HG02840 (cell line): ENCODE data around the gene DDI2.

Experiments used
- ATAC-seq: cut with Tn5 transposase; IDR thresholded peaks from one replicate; pipeline ENCODE4 v1.9.1; 2021; ENCODE audit warnings: mild to moderate bottlenecking, moderate library complexity, moderate number of reproducible peaks; ENCODE audit not compliant: unreplicated experiment, low FRiP score

Gene DDI2

DNA sequence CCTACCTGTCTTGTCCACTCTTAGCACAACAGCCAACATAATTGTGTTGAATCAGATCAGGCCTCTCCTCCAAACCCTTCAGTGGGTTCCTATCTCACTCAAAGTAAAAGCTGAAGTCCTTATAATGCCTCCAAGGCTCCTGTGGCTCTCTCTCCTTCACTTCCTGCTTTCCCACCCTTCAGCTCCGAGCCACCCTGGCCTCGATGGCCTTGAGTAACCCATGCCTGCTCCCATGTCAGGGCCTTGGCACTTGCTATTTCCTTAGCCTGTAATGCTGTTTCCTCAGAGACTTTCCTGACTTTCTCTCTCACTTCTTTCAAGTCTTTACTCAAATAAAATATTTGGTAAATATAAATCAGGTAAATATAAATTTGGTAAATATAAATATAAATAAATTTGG lies 58.8 kb downstream of the DDI2 start:
- ATAC-seq, result no peak

DNA sequence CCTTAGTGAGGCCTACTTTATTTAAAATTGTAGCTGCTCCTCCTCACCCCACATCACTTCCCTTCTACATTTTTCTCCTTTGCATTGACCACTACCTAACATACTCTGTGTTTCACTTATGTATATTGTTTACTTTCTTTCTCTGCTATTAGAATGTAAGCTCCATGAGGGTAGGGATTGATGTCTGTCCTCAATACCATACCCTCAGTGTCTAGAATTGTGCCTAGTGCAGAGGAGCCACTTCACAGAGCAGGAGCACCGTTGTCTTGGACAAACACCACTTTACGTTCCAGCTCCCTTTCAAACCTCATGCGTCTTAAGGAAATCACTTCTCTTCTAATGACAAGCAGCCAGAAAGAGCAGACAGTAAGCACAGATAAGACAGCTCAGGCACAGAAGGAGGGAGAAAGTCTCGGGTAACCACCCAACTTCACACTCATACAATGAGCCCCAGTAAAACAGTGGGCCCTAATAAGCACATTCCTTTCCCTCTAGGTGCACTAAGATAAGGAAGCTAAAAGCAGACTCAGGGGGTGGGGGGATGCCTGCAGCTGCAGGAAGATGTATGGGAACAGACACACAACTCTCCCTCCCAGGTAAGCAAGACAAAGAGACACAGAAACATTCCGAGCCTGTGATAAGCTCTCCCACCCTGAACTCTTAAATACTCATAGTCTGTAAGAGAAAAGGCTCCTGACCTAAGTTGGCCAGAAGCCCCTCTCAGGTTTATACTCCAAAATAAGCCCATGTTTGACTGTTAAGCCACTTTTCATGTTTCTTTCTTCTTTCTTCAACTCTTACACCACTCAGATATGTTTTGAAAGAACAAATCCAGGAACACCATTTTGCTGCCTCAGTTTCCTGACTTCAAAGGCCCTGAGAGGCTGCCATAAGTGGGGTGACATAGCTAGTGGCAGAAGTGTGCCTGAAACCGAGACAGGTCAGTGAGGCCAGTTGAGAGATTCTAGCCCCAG lies 59.7 kb downstream of the DDI2 start:
- ATAC-seq, result no peak

DNA sequence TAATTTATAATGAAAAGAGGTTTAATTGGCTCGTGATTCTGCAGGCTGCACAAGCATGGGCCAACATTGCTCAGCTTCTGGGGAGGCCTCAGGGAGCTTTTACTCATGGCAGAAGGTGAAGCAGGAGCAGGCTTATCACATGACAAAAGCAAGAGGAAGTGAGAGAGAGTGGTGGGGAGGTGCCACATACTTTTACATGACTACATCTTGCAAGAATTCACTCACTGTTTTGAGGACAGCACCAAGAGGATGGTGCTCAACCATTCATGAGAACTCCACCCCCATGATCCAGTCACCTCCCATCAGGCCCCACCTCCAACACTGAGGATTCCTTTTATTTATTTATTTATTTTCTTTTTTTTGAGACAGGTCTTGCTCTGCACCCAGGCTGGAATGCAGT lies 61.3 kb downstream of the DDI2 start:
- no peak for ATAC-seq

DNA sequence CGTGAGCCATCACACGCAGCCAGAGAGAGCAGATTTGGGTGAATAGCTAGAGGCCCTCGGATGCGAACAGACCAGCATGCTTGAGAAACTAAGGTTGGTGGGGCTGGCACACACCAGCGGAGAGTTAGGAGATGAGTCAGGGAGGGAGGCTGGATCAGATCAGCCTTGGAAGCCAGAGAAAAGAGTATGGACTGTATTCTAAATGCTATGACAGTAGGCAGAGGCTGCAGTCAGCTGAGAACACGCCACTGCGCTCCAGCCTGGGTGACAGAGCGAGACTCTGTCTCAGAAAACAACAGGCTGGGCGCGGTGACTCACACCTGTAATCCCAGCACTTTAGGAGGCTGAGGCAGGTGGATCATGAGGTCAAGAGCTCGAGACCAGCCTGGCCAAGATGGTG lies 62.9 kb downstream of the DDI2 start:
- no peak for ATAC-seq

DNA sequence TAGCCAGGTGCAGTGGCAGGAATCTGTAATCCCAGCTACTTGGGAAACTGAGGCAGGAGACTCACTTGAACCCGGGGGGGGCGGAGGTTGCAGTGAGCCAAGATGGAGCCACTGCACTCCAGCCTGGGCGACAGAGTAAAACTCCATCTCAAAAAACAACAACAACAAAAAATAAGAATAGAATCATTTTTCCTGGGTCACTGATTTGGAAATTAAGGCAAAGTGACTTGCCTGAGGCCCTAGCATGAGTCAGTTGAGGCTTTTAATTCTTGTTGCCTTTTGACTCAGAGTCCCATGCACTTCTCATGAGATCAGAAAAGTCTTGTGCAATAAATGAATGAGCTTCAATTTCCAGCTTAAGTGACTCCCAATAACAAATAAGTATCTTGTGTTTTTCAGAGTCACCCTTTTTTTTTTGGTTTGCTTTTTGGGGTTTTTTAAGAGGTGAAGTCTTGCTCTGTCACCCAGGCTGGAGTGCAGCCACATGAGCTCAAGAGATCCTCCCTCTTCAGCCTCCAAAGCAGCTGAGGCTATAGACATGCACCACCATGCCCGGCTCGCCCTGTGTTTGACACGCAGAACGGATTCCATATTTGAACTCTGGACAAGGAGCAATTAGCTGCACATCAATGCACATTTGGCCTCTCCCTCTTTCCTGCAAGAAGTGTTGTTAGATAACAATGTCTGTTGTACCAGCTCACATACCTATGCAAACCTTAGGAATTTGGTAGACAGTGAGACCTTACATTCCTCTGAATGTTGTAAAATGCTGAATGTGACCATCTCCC lies 63.5 kb downstream of the DDI2 start:
- ATAC-seq, result no peak

DNA sequence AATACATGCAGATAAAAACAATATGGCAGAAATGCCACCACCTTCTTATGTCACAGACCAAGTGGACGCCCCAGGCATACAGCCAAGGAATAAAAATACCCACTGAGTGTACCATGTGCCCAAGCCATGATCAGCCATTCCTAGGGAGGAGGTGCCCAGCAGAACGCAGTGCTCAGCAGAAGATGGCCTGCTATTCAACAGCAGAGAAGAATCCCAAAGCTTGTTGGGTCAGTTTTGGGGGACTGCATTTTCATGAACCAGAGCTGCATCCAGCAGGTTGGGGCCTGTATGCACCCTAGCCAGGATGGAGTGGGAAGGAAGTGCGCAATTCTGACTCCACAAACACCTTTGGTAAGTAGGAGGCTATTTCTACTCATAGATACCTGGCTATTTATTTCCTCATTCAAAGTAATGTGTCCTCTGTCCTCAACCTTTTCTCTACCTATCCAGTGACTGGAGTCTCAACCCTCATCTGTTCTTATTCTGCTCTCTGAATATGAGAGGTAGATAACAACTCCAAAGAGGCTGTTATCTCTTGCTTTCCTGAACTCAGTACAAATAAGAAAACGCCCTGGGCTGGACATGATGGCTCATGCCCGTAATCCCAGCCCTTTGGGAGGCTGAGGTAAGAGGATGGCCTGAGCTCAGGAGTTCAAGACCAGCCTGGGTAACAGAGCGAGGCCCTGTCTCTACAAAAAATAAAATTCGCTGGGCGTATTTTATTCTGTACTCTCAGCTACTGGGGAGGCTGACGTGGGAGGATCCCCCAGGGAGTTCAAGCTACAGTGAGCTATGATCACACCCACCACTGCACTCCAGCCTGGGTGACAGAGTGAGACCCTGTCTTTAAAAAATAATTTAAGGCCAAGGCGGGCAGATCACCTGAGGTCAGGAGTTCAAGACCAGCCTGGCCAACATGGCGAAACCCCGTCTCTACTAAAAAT lies 64.4 kb downstream of the DDI2 start:
- no peak for ATAC-seq

DNA sequence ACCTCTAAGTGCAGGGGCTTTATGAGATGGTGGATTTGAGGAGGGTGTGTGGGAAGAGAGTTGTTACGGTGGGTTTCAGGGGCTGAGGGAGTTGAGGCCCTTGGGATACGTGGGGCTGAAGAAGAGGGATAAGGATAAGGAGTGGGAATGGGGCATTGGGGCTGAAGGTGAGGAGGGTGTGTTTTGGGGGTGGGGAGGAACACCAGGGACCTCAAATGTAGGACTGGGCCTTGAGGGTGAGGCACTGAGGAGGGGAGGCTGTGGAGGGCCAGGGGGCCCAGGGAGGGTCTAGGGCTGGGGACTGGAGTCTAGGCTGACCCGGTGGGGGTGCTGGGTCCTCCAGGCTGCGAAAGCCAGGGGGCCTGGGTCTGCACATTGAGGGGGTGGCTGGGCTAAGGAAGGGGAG lies 65.7 kb downstream of the DDI2 start:
- ATAC-seq, result no peak

DNA sequence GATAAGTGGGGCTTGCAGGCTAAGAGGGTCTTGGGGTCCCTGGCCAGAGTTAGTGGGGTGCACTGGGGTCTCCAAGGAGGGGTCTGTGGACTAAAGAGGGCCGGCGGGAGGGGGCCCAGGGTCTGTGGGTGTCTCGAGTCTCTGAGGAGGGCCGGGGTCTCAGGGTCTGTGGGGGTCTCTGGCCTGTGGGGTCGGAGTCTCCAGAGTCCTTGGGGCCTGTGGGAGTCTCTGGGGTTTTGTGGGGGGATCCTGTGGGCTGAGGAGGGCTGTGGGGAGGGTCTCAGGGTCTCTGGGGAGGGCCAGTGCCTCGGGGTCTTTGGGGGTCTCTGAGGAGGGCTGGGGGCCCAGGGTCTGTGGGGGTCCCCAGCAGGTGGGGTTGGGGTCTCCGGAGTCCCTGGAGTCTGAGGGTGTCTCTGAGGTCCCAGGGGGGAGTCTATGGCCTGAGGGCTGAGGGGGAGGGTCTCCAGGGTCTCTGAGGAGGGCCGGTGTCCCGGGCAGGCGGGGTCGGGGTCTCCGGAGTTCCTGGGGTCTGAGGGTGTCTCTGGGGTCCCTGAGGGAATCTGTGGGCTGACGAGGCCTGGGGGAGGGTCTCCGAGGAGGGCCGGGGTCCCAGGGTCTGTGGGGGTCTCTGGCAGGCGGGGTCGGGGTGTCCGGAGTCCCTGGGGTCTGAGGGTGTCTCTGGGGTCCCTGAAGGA lies 66.2 kb downstream of the DDI2 start:
- no peak for ATAC-seq

DNA sequence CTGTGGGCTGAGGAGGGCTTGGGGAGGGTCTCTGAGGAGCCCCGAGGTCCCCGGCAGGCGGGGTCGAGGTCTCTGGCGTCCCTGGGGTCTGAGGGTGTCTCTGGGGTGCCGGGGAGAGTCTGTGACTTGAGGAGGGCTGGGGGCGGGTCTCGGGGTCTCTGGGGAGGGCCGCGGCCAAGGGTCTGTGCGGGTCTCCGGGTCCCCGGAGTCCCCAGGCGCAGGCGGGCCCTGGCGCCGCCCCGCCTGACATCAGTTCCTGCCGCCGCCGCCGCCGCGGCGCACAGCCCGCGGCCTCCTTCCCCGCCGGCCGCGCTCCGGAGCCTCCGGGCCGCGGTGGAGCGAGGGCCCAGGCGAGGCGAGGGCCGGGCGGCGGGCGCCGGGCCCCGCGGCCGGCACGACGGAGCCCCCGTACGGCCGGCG lies 66.8 kb downstream of the DDI2 start, which contains the start of gene PLEKHM2:
TSS of gene PLEKHM2 (plus strand) at position 279 of the 420 bp plus-strand sequence. CDS start 239 bp downstream, outside the sequence.
- ATAC-seq, result no peak

DNA sequence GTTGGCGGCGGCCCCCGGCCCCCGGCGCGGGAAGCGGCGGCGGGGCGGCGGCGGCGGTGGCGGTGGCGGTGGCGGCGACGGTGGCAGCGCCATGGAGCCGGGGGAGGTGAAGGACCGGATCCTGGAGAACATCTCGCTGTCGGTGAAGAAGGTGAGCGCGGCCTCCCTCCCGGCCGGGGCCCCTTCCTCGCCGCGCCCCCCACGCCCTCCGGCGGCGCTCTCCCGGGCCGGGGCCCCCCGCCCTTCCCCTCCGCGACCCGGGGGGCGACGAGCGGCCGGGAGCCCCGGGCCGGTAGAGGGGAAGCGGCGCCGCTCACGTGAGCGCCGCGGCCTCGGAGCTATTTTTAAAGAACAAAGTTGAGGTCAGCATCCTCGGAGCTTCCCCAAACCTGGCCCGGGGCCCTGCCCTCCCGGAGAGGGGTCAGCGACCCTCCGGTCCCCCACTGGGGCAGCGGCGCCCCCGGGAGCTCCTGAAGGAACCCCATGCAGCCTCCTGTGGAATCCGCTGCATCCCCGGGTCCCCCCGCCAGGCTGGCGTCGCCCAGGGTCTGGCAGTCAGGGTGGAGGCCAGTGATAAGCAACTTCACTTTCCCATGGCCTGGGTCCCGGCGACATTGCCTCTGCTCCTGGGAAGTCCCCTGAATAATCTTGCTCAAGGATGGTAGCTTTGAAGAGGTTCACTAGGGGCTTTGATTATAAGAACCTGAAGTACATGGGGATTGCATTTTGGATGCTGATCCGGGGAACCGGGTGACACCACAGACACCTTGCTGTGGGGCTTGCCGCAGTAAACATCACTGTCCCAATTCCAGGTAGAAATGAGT lies 67.4 kb downstream of the DDI2 start:
- ATAC-seq, result no peak

DNA sequence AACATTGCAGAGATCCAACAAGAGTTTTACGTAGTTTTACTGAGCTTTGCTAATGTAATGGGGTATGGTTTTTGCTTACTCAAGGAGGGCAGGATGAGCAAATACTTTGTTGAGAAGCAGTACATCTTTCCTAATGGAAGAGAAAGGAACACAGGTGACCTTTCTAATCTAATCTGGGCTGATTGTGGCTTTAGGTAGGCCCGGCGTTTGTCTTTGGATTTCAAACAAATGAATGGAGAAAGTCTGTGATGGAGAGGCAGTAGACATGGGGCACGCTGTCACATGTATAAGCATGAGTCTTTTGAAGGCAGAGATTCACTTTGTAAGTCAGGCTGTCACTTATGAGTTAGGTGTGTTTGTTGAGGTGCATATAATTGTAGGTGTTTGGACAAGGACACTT lies 68.6 kb downstream of the DDI2 start:
- ATAC-seq, result no peak

DNA sequence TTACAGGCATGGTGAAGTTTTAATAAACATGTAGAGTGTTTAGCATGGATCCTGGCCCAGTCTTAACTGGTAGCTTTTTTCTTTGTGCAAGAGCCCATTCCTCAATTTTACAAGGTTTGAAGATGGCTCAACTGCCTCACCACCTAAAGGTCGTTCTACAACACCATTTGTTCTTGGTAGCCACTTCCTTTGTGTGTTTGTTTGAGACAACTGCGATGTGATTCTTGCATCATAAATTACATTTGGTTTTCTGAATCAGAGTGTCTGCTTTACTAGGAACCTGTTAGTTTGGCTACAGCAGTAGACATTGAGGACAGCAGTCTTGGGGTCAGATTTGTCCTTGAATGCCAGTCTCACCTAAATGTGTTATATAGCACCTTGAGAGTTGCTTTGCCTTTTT lies 70.2 kb downstream of the DDI2 start:
- ATAC-seq, result no peak

DNA sequence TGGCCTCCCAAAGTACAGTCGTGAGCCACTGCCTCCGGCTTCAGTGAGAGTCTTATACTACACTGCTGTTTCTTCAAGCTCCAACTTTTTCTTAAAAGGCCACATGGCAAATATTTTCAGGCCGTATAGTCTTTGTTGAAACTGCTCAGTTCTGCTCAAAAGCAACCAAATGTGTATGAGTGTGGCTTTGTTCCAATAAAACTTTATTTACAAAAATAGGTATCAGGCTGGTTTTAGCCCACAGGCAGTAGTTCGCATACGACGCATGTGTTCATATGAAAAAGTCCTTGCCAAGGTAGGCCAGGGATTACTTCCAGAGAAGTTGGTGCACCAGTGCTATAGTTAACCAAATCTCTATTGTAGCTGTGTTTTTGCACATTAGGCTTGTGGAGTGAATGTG lies 73.1 kb downstream of the DDI2 start:
- ATAC-seq, result no peak

DNA sequence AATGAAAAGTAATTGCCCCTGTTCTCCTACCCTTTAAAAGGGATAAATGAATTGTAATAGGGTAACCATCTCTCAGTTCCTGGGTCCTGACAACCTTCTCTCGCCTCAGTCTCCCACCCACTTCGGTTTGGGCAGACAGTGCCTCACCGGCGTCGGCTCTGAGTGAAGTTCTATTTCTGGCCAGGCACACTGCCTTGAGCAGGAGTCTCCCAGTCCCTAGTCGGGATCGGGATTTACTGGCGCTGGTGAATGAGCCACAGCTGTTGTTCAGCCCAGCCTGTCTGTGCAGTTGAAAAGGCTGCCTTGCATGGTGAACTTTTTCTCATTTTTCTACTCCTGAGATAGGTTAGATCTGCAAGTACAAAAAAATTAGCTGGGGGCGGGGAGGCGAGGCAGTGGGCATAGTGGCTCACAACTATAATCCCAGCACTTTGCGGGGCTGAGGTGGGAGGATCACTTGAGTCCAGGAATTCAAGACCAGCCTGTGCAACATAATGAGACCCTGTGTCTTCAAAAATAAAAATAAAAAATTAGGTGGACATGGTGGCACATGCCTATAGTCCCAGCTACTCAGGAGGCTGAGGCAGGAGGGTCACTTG lies 74.3 kb downstream of the DDI2 start:
- ATAC-seq, result no peak

DNA sequence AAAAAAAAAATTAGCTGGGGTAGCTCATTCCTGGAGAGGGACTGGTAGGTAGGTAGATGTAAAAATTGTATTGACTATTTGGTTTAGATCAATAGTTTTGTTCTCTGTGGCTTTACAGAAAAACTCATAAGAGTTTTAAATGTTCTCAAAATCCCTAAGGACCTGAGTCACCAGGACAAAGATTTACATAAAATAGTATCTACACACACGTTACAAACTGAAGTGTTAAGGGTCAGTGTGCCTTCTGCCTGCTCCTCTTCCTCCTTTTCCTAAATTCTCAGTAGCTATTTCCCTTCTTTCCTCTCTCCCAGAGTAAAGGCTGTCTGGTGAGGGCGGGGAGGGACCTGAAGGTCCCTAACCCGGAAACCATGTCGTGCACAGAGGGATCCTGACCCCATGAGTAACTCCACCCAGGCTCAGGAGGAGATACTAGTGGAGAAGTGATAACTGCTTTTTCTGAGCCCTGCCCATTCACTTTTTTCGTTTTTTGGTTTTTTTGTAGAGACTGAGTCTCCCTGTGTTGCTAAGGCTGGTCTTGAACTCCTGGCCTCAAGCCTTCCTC lies 74.9 kb downstream of the DDI2 start:
- ATAC-seq, result no peak

DNA sequence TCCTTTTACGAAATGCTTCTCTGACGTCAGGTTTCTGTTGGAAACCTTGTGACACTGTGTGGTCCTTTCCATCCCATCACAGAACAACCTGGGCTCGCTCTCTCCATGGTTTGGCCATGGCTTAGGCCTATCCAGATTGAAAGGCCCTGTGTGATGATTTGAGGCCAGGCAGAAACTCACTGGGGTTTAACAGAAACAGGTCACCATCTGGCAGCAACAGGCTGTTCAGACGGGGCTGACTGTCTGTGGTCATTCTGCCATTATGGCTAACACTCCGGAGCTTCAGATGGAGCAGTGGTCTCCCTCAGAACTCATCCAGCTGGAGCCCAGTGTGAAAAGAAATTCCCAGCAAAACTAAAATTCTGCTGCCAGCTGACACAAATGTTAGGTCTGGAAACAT lies 76.1 kb downstream of the DDI2 start:
- ATAC-seq, result no peak

DNA sequence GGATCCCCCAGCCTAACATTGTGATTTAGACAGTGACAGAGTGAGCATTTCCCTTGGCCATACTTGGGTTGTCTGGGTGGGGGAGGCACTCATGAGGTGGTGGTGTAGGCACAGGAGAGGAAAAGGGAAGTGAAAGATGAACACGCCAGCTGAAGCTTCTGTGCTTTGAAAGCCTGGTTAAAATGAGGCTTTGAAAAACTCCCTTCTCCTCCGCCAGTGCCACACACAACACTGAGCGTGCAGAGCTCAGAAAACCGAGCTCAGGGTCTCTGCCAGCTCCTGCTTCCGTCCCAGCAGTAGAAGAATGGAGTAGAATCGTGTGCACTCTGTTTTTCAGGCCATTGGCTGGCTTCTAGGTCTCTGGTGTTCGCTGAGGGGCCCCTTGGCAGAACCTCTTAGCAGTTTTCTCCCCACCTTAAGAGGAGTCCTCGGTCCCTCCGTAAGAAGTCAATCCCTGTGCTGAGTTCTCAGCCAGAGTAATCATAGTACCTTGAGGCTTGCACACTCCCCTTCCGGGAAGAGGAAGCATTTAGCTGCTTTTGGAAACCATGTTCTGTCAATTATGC lies 79.8 kb downstream of the DDI2 start:
- ATAC-seq, result peak; percentile 82

DNA sequence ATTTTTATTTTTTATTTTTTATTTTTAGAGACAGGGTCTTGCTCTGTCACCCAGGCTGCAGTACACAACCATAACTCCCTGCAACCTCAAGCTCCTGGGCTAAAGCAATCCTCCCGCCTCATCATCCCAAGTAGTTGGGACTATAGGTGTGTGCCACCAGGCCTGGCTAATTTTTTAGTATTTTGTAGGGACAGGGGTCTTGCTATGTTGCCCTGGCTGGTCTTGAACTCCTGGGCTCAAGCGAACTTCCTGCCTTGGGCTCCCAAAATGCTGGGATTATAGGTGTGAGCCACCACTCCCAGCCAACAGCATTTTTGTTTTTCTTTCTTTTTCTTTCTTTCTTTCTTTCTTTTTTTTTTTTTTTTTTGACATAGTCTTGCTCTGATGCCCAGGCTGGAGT lies 80.9 kb downstream of the DDI2 start:
- no peak for ATAC-seq
